SU-DHL-6 (cell line): ENCODE data around the gene CDKN1A.

Experiments used
- H2AFZ ChIP-seq: fragments of 200-600 bp; sonication (generic); 2 replicates; pipeline ENCODE4 v1.6.1; 2014; ENCODE audit warnings: low read depth, mild to moderate bottlenecking, moderate library complexity, mixed read lengths, antibody characterized with exemption, low read length; ENCODE audit not compliant: severe bottlenecking
- H3F3A ChIP-seq: fragments of 200-600 bp; shearing (Covaris generic); 2 replicates; pipeline ENCODE4 v1.6.0; 2016; ENCODE audit warnings: antibody characterized with exemption, mild to moderate bottlenecking; ENCODE audit not compliant: insufficient read depth
- H3K27ac ChIP-seq: fragments of 200-600 bp; sonication (generic); 2 replicates; pipeline ENCODE4 v1.5.1; 2016; ENCODE audit warnings: low read depth, mild to moderate bottlenecking, low read length, moderate library complexity, mixed read lengths
- H3K27me3 ChIP-seq: fragments of 200-600 bp; sonication (generic), shearing (Covaris generic); 2 replicates; pipeline ENCODE4 v1.6.0; 2014; ENCODE audit warnings: mild to moderate bottlenecking, low read length
- H3K36me3 ChIP-seq: fragments of 200-600 bp; sonication (generic); 2 replicates; pipeline ENCODE4 v1.6.1; 2014; ENCODE audit warnings: mild to moderate bottlenecking, low read length, mixed read lengths
- H3K4me2 ChIP-seq: fragments of 300-600, 200-600 bp; shearing (Covaris generic), sonication (generic); 2 replicates; pipeline ENCODE4 v1.6.0; 2014; ENCODE audit warnings: low read length, low read depth, mild to moderate bottlenecking; ENCODE audit not compliant: poor library complexity, severe bottlenecking
- H3K4me3 ChIP-seq: fragments of 200-600 bp; sonication (generic); 2 replicates; pipeline ENCODE4 v1.5.1; 2014; ENCODE audit warnings: antibody characterized with exemption, low read length, mild to moderate bottlenecking, mixed read lengths; ENCODE audit not compliant: insufficient read depth, poor library complexity, severe bottlenecking
- H3K79me2 ChIP-seq: fragments of 200-600 bp; sonication (generic); 2 replicates; pipeline ENCODE4 v1.6.1; 2014; ENCODE audit warnings: mild to moderate bottlenecking, low read length, moderate library complexity; ENCODE audit not compliant: insufficient read depth
- H3K9ac ChIP-seq: fragments of 200-600 bp; sonication (generic); 2 replicates; pipeline ENCODE4 v1.7.0; 2014; ENCODE audit warnings: mild to moderate bottlenecking, low read length
- H3K9me2 ChIP-seq: fragments of 200-600 bp; sonication (generic); replicated peaks from 2 replicates; pipeline ENCODE4 v1.6.1; 2014; ENCODE audit warnings: low read length; ENCODE audit not compliant: insufficient read depth
- H3K9me3 ChIP-seq: fragments of 200-600 bp; sonication (generic); 2 replicates; pipeline ENCODE4 v1.6.1; 2014; ENCODE audit warnings: low read length, mixed read lengths; ENCODE audit not compliant: insufficient read depth
- H4K20me1 ChIP-seq: fragments of 200-600 bp; sonication (generic); 2 replicates; pipeline ENCODE4 v1.6.1; 2014; ENCODE audit warnings: low read depth, mild to moderate bottlenecking, antibody characterized with exemption, low read length, moderate library complexity, mixed read lengths
- CTCF ChIP-seq: fragments of 200-600 bp; sonication (generic); IDR thresholded peaks from one replicate; pipeline ENCODE4 v1.5.1; 2017; ENCODE audit warnings: antibody characterized with exemption, mild to moderate bottlenecking, low read length, moderate library complexity; ENCODE audit not compliant: insufficient read depth, poor library complexity, severe bottlenecking
- EZH2phosphoT487 ChIP-seq: fragments of 200-600 bp; sonication (generic), shearing (Covaris generic); conservative IDR thresholded peaks from 2 replicates; pipeline ENCODE4 v1.6.1; 2018; ENCODE audit warnings: mild to moderate bottlenecking, antibody characterized with exemption, low read length, moderate library complexity, mixed read lengths

The CDKN1A gene

DNA sequence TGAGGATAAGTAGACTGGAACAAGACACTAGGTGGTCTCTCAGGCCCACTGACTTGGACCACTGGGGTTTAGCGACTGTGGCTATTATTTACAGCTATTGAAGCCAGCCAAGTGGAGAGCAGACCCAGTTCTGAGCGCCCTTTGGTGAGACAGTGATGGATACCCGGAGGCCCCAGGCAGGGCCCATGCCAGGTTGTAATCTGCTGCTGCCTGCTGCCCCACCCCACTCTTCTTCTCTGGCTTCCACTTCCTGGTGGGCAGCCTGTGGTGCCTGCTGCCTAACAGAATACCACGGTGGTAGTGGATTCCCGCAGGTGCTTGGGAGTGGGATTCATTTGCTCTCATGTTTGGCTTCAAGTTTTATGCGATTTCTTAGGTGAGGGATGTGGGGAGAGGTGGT lies 19.7 kb downstream of the CDKN1A start:
- no peak overlapping the region for H3K4me2 ChIP-seq
- H2AFZ ChIP-seq, result no peak overlapping the region
- H4K20me1 ChIP-seq, result no peaks in the 10 kb centered on the region
- no peak overlapping the region for H3K27ac ChIP-seq
- no peaks in the 10 kb centered on the region for H3K9me3 ChIP-seq
- no peaks in the 10 kb centered on the region for H3F3A ChIP-seq
- H3K4me3 ChIP-seq, result no peak overlapping the region
- H3K27me3 ChIP-seq, result no peaks in the 10 kb centered on the region
- H3K36me3 ChIP-seq, result no peaks in the 10 kb centered on the region
- no peaks in the 10 kb centered on the region for H3K9me2 ChIP-seq
- TF ChIP-seq EZH2phosphoT487 (no peak), CTCF (no peak)
- no peak overlapping the region for H3K9ac ChIP-seq
- no peaks in the 10 kb centered on the region for H3K79me2 ChIP-seq

DNA sequence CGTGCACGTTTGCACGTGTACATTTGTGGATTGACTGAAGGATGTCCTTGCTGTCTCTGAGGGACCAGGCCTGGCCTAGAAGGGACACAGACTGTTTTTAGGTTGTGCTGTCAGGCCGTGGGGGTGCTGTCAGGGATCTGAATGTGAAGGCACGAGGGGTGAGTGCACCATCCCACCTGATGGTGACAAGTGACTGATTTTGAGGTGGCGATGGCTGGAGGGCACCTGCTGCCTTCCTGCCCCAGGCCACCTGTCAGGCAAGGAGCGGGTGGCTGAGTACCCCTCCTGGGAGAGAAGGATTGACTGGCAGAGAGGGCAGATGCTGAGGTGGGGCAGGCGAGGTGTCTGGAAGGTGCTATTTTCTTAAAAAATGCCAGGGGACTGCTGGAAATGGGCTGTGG lies 20.4 kb downstream of the CDKN1A start:
- Histone ChIP-seq H3K27ac (no peak overlapping the region), H3K9ac (no peak overlapping the region), H3K27me3 (no peaks in the 10 kb centered on the region), H3K36me3 (no peaks in the 10 kb centered on the region), H4K20me1 (no peaks in the 10 kb centered on the region), H2AFZ (no peak overlapping the region), H3F3A (no peaks in the 10 kb centered on the region), H3K4me3 (no peak overlapping the region), H3K9me3 (no peaks in the 10 kb centered on the region), H3K9me2 (no peaks in the 10 kb centered on the region), H3K4me2 (no peak overlapping the region), H3K79me2 (no peaks in the 10 kb centered on the region)
- no peak for TF ChIP-seq EZH2phosphoT487

- no peak overlapping the region for H3K4me3 ChIP-seq
- no peak for TF ChIP-seq EZH2phosphoT487
- TF ChIP-seq CTCF, result no peak
- no peak overlapping the region for H3K27ac ChIP-seq
- H3K27me3 ChIP-seq, result no peaks in the 10 kb centered on the region
- no peak overlapping the region for H3K9ac ChIP-seq
- H3F3A ChIP-seq, result no peaks in the 10 kb centered on the region
- H3K9me3 ChIP-seq, result no peaks in the 10 kb centered on the region
- H3K36me3 ChIP-seq, result no peaks in the 10 kb centered on the region
- no peaks in the 10 kb centered on the region for H3K9me2 ChIP-seq
- no peaks in the 10 kb centered on the region for H4K20me1 ChIP-seq
- no peak overlapping the region for H3K4me2 ChIP-seq
- H3K79me2 ChIP-seq, result no peaks in the 10 kb centered on the region
- no peak overlapping the region for H2AFZ ChIP-seq
These were observed 20.8 kb downstream of the CDKN1A start for GRCh38 chr6:36699348-36699747.

GRCh38 chr6:36700071-36700812 lies 21.7 kb downstream of the CDKN1A start:
- H3K27ac ChIP-seq, result no peak overlapping the region
- no peak overlapping the region for H3K4me3 ChIP-seq
- no peaks in the 10 kb centered on the region for H3K9me3 ChIP-seq
- no peak overlapping the region for H3K9ac ChIP-seq
- no peaks in the 10 kb centered on the region for H3K9me2 ChIP-seq
- H3K79me2 ChIP-seq, result no peaks in the 10 kb centered on the region
- no peaks in the 10 kb centered on the region for H3F3A ChIP-seq
- no peaks in the 10 kb centered on the region for H4K20me1 ChIP-seq
- no peak overlapping the region for H3K4me2 ChIP-seq
- no peaks in the 10 kb centered on the region for H3K27me3 ChIP-seq
- no peaks in the 10 kb centered on the region for H3K36me3 ChIP-seq
- TF ChIP-seq CTCF, result no peak
- no peak overlapping the region for H2AFZ ChIP-seq
